Measurements from ENCODE around the gene SLC5A3.
A peak's percentile ranks its signal among the peaks of the same experiment; 100 is the strongest.

The SLC5A3 gene

DNA sequence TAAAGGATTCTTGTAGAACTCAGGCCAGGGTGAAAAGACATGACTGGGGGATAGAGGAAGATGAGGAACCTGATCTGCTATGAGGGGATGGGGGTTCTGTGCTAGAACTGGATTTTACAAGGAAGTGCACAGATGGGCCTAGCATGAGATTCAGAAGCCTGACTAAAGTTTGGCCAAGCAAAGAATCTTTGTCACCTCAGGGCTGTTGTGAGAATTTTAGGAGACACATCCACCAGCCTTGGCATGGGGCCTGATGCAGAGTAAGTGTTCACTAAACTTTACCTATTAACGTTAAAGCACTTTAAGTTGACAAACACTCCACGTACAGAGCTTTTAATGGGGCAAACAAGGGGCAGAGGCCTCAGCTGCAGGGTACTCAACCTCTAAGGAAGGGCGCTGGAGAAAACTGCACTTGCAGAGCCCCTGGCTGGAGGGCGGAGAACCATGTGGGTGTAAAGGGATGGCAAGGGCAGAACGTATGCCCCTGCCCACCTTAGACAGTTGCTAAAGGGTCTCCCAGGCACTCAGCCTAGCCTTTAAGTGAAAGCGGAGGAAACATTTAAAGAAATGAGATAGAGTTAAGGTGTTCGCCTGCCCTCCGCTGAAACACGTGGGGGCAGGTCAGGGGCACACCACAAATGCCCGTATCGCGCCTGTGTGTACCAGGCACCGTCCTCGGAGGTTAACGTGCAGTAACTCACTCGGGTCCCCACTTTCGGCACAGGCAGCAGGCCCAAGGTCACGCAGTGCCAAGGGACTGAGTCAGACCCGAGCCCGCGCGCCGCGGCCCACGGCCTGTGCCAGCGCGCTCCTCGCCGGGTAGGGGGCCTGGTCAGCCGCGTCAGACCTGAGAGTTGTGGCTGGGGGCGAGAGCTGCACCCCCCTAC lies 990 bp upstream of the SLC5A3 start:
- no peak for DNase-seq

- peak in 1 of 2 experiments; percentile 44 for DNase-seq
Observed at GRCh38 chr21:34073749-34074282, 438 bp downstream of the SLC5A3 start.

DNA sequence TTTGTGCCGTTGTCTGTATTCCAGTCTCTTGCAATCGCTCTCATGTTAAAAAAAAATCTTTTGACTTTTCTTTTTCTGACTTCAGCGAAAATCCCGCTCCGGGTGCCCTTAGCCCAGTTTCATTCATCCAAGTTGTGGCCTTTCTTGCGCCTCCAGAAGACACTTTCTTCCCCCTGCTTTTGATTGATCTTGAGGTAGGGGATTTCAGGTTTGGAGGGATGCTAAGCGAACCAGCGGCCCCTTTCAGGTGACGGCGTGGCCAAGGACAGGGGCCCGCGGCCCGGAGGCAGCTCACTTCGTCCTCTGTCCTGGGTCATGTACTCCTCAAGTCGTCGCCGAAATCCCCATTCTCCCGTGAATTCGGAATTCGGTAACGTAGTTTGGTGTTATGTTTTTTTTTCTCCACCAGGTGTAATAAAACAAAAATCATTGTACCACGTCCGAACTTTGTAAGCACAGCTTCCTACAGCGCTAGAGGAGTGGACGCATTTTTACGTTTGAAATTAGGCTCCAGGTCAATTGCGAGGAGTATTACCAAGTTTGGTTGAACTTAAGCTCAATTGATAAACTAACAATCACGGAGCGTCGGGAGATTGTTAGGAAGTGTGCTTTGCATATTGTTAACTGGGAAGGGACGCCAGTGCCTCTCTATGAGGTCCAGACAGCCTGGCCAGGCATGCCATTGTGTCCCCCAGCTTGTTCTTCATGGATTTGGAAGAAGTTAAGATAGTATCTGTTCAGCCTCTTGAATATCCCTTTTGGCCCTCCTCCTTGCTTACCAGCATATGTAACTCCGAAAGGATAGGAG lies 1.1 kb downstream of the SLC5A3 start:
- DNase-seq: no peak

- no peak for DNase-seq
Observed at GRCh38 chr21:34075091-34075425, 1.7 kb downstream of the SLC5A3 start.

- no peak for DNase-seq
Observed at GRCh38 chr21:34075760-34076660, 2.6 kb downstream of the SLC5A3 start.

- DNase-seq: no peak
Observed at GRCh38 chr21:34076835-34077234, 3.5 kb downstream of the SLC5A3 start.

- DNase-seq: no peak
Observed at GRCh38 chr21:34077888-34078287, 4.5 kb downstream of the SLC5A3 start.

DNA sequence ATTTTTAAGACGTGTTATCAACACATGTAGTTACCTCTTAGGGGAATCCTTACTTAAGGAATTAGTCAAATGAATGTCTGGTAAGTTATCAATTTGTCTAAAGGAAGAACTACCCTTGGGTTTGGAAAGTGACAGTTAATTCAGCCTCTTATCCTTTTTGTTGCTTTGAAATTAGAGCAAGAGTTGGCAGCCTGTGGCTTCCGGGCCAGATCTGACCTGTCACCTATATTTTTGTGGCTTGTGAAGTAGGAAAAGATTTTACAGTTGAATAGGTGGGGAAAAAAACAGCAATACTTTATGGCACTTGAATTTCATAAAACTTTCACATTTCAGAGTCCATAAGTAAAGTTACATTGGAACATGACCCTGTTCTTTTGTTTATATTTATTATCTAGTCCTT lies 5.5 kb downstream of the SLC5A3 start:
- DNase-seq: no peak

- DNase-seq: no peak
Observed at GRCh38 chr21:34080710-34081109, 7.3 kb downstream of the SLC5A3 start.

DNA sequence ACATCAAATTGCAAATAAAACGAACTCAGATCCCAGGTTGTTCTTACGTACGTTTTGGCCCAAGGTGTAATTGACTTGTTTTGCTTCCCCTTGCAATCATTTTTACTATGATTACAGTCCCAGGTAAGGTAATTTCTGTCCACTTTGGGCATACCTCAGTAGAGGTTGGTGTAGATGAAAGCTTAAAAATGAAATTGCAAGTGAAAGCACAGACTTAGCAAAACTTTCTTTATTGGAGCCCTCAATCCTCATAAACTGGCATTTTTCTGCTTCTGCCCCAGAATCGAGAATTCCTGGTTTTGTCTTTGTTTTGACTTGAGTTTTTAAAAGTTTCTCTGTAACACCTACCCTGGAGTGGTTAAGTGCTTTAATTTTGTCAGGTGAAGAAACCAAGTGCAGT lies 9.4 kb downstream of the SLC5A3 start:
- DNase-seq: no peak

DNA sequence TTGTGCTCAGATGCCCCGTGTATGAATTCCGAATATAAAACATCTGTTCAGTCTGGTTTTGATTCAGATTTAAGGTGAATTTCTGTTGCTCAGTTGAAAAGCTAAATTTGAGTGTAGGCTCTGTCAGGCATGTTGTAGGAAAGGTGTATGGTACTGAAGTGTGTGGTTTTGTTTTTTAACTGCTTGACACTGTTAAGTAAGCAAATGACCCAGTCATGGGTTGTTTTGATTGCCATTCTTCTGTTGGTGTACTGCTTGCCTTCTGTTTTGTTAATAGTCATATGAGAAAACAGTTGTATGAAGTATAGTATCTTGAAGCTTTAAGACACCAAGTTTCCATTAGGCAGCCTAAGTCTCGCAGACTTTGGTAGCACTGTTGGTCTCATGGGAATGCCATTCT lies 10.0 kb downstream of the SLC5A3 start:
- no peak for DNase-seq

GRCh38 chr21:34085129-34085528 lies 11.8 kb downstream of the SLC5A3 start:
- DNase-seq: no peak

DNA sequence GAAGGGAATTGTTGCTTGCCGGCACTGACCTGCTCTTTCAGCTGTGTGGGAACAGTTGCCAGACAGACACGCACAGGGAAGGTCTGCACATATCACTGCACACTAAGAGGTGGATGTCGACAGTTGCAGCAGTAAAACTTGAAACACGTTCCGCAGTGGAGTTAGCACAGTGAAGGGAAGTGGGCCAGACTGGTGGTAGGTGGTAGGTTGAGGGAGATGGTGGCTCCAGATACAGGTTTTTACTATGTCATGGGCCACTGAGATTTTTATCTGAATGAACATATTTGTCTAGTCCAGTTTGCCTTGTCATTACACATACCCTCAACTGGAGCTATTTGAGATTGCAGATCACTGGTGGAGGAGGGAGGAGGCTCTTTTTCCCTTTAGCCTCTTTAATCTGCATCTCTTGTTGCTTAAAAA lies 13.5 kb downstream of the SLC5A3 start:
- no peak for DNase-seq

GRCh38 chr21:34088752-34089151 lies 15.4 kb downstream of the SLC5A3 start:
- no peak for DNase-seq

- peak in 1 of 2 experiments; percentile 36 for DNase-seq
Observed at GRCh38 chr21:34091032-34091431, 17.7 kb downstream of the SLC5A3 start.

DNA sequence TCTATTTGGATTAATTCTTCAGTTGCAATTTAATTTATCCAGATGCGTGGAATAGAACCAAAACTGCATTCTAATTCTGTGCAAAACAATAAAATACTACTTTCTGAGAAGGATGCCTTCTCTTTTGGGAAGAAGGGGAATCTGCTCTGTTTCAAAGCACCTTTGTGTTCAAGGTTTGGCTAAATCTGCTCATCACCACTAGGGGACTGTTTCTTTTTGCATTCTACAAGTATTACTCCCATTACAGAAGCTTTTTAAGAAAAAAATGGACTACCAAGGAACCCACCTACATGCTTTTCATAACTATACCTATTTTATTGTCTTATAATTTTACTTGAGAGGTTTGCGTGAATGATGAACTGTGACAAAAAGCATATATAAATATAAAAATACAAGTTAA lies 18.2 kb downstream of the SLC5A3 start:
- no peak for DNase-seq

DNA sequence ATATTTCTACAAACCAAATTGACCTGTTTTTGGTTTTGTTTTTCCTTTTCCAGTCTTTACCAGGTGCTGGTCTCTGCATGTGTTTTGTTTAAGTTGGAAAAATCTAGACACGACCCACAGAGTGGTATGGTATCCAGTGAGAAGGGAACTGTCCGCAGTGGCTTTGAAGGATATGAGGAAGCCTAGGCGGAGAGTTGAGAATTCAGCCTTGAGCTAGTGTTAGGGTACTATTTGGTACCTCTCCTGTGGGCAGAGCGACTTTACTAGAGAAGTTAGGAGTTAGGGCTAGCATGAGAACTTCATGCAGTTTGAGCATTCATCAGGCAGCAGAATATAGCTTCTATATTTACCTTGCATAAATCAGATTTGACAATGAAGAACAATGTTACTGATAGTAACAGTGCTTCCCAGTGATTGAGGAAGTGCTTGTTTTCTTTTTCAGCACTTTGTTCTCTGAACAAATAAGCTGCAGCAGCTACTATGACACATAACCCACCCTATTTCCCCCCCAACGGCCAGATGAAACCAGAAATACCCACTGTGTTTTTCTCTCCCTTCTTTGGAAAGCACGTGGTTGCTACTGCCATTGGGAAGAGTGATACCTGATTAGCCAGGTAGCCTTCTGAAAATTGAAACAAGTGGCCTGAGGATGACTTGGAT lies 19.0 kb downstream of the SLC5A3 start:
- no peak for DNase-seq

DNA sequence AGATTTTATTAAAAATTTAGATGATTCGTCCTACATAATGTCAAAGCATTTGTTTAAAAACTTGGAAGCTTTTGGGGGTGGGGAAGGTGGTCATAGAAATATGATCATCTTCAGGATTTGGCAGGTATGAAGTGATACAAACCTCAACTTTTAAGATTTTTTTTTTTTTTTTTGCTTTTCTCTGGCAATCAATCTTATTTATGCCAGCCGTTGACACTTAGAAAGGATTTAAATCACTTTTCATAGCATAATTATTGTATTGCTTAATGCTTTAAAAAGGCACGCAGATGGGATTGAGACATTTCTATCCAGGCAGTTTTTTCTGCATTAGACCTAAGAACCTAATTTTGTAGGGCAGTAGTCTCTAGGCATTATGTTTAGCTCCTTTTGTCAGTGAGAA lies 19.7 kb downstream of the SLC5A3 start:
- DNase-seq: no peak

DNA sequence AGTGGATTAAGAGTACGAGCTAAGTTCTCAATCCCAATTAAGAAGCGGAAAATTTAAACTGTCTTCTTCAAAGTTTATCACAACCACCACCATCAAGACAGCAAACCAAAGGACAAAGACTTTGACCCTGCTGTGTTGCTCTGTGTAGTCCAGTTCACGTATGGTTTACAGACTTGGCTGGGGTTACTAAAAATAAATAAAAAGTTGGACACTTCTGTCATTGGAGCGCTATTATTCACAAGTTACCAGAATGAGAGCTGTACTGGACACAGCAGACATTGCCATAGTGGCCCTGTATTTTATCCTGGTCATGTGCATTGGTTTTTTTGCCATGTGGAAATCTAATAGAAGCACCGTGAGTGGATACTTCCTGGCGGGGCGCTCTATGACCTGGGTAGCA lies 21.6 kb downstream of the SLC5A3 start:
- no peak for DNase-seq

- no peak for DNase-seq
Observed at GRCh38 chr21:34097442-34097841, 24.1 kb downstream of the SLC5A3 start.

DNA sequence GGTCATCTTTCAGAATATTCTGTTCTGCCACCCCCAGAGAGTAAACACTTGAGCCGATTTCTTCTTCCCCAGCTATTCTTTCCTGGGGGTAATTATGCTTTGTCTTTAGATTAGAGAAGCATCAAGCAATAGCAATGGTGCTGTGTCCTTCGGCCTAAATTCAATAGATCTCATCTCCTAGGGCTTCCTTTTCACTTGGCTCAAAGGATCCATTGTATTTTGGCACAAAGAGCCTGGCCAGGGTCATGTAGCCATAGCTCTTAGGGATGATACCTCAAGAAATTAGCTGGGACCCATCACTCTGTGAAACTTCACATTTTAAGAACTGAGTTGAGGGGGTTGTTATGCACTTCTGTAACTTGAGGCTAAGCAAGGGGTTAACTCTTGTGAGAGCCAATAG lies 27.0 kb downstream of the SLC5A3 start:
- DNase-seq: no peak

DNA sequence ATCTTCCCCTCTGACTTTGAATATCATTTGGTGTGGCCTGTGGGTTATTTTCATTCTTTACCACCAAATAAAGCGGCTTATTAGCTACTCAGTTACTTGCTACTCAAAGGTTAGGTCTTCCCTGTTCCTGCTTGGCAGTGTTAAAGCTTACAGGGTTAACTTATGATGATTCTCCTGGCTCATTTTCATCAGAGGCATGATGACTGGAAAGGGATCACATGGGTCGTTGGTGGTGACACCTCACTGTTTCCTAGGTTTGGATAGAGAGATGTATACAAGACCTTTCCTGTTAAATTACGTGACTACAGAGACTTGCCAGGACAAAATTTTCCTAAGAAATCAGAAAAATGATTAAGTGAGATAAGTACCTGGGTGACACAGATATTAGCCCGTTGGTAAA lies 27.4 kb downstream of the SLC5A3 start:
- no peak for DNase-seq
